HepG2 (cell line): ENCODE measurements around the gene PALM. TPM values are rescaled to one million over a fixed set of nuclear protein-coding genes. Genes with fewer than 3 reads are reported as not detected.

ENCODE experiments used
- CTCF ChIP-seq: sonication (generic); formaldehyde crosslinking; IDR thresholded peaks from 2 replicates; pipeline ENCODE4 v1.5.0; 2020; ENCODE audit warnings: mild to moderate bottlenecking, missing genetic modification reagents, moderate library complexity
- EEA1 ChIP-seq: sonication (generic); formaldehyde crosslinking; IDR thresholded peaks from 2 replicates; pipeline ENCODE4 v1.5.1; 2020; ENCODE audit warnings: mild to moderate bottlenecking, missing genetic modification reagents, borderline replicate concordance
- IKZF5 ChIP-seq: IDR thresholded peaks from 2 replicates; pipeline ENCODE4 v1.6.1; 2018; ENCODE audit warnings: missing genetic modification reagents, mild to moderate bottlenecking, missing compliant biosample characterization
- MATR3 ChIP-seq: sonication (generic); formaldehyde crosslinking; IDR thresholded peaks from 2 replicates; pipeline ENCODE4 v1.4.0; 2020; ENCODE audit warnings: missing genetic modification reagents
- NR2F2 ChIP-seq: IDR thresholded peaks from 2 replicates; pipeline ENCODE4 v1.6.1; 2012; ENCODE audit warnings: low read depth, inconsistent platforms, borderline replicate concordance
- PAWR ChIP-seq: sonication (generic); formaldehyde crosslinking; IDR thresholded peaks from 2 replicates; pipeline ENCODE4 v1.4.0; 2020; ENCODE audit warnings: missing genetic modification reagents, mild to moderate bottlenecking, borderline replicate concordance
- PHF8 ChIP-seq: sonication (generic); formaldehyde crosslinking; IDR thresholded peaks from 2 replicates; pipeline ENCODE4 v1.5.0; 2020; ENCODE audit warnings: missing genetic modification reagents
- PITX1 ChIP-seq: sonication (generic); formaldehyde crosslinking; IDR thresholded peaks from 2 replicates; pipeline ENCODE4 v1.5.1; 2020; ENCODE audit warnings: mild to moderate bottlenecking, missing genetic modification reagents
- RNF2 ChIP-seq: fragments of 450-650 bp; conservative IDR thresholded peaks from 2 replicates; pipeline ENCODE4 v1.6.1; 2016; ENCODE audit warnings: low read depth
- TOE1 ChIP-seq: sonication (generic); formaldehyde crosslinking; IDR thresholded peaks from 2 replicates; pipeline ENCODE4 v1.4.0; 2020; ENCODE audit warnings: mild to moderate bottlenecking, missing genetic modification reagents
- ZBTB20 ChIP-seq: sonication (generic); formaldehyde crosslinking; IDR thresholded peaks from 2 replicates; pipeline ENCODE4 v1.8.1; 2023; ENCODE audit warnings: missing genetic modification reagents, low read depth, mild to moderate bottlenecking, borderline replicate concordance
- ZNF207 ChIP-seq: fragments of 450-650 bp; IDR thresholded peaks from 2 replicates; pipeline ENCODE4 v1.6.1; 2016; ENCODE audit warnings: antibody characterized with exemption, borderline replicate concordance
- ZNF232 ChIP-seq: sonication (generic); formaldehyde crosslinking; IDR thresholded peaks from 2 replicates; pipeline ENCODE4 v1.4.0; 2020; ENCODE audit warnings: missing genetic modification reagents, borderline replicate concordance
- ZNF282 ChIP-seq: fragments of 450-650 bp; IDR thresholded peaks from 2 replicates; pipeline ENCODE4 v1.6.1; 2018; ENCODE audit not compliant: partially characterized antibody
- ZNF33A ChIP-seq: sonication (generic); formaldehyde crosslinking; IDR thresholded peaks from 2 replicates; pipeline ENCODE4 v1.5.1; 2020; ENCODE audit warnings: missing genetic modification reagents, mild to moderate bottlenecking, moderate library complexity, borderline replicate concordance
- ZNF441 ChIP-seq: sonication (generic); formaldehyde crosslinking; IDR thresholded peaks from 2 replicates; pipeline ENCODE4 v1.7.0; 2021; ENCODE audit warnings: missing genetic modification reagents, borderline replicate concordance
- ZNF451 ChIP-seq: sonication (generic); formaldehyde crosslinking; IDR thresholded peaks from 2 replicates; pipeline ENCODE4 v1.5.0; 2020; ENCODE audit warnings: mild to moderate bottlenecking, missing genetic modification reagents
- ZSCAN20 ChIP-seq: sonication (generic); formaldehyde crosslinking; IDR thresholded peaks from 2 replicates; pipeline ENCODE4 v1.4.0; 2020; ENCODE audit warnings: missing genetic modification reagents, mild to moderate bottlenecking, borderline replicate concordance
- ZSCAN29 ChIP-seq: sonication (generic); formaldehyde crosslinking; conservative IDR thresholded peaks from 2 replicates; pipeline ENCODE4 v1.4.0; 2020; ENCODE audit warnings: mild to moderate bottlenecking, missing genetic modification reagents
- polyA plus RNA-seq, 8 experiments: library from polyadenylated mRNA; depleted of rRNA in 3 of 8; stranded (reverse) in 7 of 8; unstranded in 1 of 8; fragments of >200 nt; fragmentation: Illumina TruSeq in 4 of 8; extraction: Trizol in 4 of 8; gene quantifications; 2 replicates each; pipeline versions ENCODE4 v1.2.1 to v1.2.3, GENCODE V29; 2011 to 2016; ENCODE audit warnings: low read depth in 4 of 8, missing spikeins in 1 of 8, mixed read lengths in 1 of 8; ENCODE audit not compliant: insufficient read depth in 1 of 8
- total RNA-seq, 5 experiments: library from RNA; depleted of rRNA; stranded (reverse); fragments of >200 nt; fragmentation: Illumina TruSeq; extraction: Trizol; gene quantifications; 2 replicates each; pipeline ENCODE4 v1.2.3, GENCODE V29; 2016; ENCODE audit warnings: low read depth in 1 of 5
- TF ChIP-seq, protein P1 (sequence below): sonication (generic); formaldehyde crosslinking; IDR thresholded peaks from 2 replicates; pipeline ENCODE4 v1.4.0; 2020; ENCODE audit warnings: low read depth, missing genetic modification reagents
- TF ChIP-seq, protein P2 (sequence below): sonication (generic); formaldehyde crosslinking; IDR thresholded peaks from 2 replicates; pipeline ENCODE4; 2020; ENCODE audit warnings: missing genetic modification reagents, mild to moderate bottlenecking, borderline replicate concordance

Gene PALM
- total and polyA plus RNA-seq, 2 of the 13 experiments (the other 11 are each of a cell fraction or from before 2014, with no cell fraction given): 4.0 to 9.7 TPM

DNA sequence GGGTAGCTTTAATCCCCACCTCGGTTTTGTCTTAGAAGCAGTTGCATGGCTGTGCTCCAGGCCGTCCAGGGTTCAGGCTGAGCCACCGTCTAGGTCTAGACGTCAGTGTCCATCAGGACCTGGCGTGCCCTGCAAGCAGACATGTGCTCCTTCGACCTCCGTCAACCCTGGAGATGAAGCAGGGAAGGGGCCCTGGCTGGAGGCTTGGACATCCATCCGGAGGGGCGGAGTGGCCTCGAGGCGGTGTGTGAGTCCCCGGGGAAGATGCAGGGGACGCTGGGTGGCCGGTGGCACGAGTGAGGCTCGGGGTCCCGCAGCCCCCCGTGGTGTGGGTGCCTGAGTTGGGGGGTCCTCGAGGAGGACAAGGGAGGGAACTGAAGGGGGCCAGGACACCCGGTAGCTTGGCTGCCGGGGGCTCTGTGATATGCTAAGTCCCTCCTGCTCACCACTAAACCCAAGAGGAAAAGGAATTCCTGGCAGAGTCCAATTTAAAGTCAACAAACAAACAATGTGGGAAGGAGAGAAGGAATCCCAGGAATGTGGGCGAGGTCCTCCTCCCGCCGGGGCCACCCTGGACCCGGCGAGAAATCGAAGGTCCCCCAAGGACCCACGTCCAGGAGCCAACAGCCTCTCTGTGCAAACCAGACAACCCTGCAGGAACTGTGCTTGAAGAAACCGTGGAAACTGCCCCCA, 73.6 kb downstream of the PALM start (continued):
- no peak; the same call in 1 of the 2 replicates for TF ChIP-seq IKZF5
- no peak for TF ChIP-seq ZNF33A (CRISPR knock-in tag)
- no peak for TF ChIP-seq PITX1 (CRISPR knock-in tag)
- TF ChIP-seq ZNF451 (CRISPR knock-in tag): no peak
- no peak for TF ChIP-seq ZNF282
- TF ChIP-seq ZSCAN20 (CRISPR knock-in tag): no peak
- TF ChIP-seq EEA1 (CRISPR knock-in tag): no peak
- TF ChIP-seq, protein P1, sequence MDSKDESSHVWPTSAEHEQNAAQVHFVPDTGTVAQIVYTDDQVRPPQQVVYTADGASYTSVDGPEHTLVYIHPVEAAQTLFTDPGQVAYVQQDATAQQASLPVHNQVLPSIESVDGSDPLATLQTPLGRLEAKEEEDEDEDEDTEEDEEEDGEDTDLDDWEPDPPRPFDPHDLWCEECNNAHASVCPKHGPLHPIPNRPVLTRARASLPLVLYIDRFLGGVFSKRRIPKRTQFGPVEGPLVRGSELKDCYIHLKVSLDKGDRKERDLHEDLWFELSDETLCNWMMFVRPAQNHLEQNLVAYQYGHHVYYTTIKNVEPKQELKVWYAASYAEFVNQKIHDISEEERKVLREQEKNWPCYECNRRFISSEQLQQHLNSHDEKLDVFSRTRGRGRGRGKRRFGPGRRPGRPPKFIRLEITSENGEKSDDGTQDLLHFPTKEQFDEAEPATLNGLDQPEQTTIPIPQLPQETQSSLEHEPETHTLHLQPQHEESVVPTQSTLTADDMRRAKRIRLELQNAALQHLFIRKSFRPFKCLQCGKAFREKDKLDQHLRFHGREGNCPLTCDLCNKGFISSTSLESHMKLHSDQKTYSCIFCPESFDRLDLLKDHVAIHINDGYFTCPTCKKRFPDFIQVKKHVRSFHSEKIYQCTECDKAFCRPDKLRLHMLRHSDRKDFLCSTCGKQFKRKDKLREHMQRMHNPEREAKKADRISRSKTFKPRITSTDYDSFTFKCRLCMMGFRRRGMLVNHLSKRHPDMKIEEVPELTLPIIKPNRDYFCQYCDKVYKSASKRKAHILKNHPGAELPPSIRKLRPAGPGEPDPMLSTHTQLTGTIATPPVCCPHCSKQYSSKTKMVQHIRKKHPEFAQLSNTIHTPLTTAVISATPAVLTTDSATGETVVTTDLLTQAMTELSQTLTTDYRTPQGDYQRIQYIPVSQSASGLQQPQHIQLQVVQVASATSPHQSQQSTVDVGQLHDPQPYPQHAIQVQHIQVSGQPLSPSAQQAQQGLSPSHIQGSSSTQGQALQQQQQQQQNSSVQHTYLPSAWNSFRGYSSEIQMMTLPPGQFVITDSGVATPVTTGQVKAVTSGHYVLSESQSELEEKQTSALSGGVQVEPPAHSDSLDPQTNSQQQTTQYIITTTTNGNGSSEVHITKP (CRISPR knock-in tag): peak; percentile 69
- no peak for TF ChIP-seq MATR3
- no peak for TF ChIP-seq NR2F2
- no peak for TF ChIP-seq RNF2
- TF ChIP-seq, protein P2, sequence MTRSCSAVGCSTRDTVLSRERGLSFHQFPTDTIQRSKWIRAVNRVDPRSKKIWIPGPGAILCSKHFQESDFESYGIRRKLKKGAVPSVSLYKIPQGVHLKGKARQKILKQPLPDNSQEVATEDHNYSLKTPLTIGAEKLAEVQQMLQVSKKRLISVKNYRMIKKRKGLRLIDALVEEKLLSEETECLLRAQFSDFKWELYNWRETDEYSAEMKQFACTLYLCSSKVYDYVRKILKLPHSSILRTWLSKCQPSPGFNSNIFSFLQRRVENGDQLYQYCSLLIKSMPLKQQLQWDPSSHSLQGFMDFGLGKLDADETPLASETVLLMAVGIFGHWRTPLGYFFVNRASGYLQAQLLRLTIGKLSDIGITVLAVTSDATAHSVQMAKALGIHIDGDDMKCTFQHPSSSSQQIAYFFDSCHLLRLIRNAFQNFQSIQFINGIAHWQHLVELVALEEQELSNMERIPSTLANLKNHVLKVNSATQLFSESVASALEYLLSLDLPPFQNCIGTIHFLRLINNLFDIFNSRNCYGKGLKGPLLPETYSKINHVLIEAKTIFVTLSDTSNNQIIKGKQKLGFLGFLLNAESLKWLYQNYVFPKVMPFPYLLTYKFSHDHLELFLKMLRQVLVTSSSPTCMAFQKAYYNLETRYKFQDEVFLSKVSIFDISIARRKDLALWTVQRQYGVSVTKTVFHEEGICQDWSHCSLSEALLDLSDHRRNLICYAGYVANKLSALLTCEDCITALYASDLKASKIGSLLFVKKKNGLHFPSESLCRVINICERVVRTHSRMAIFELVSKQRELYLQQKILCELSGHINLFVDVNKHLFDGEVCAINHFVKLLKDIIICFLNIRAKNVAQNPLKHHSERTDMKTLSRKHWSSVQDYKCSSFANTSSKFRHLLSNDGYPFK (CRISPR knock-in tag): peak; percentile 49
- TF ChIP-seq ZNF232 (CRISPR knock-in tag): no peak
- no peak for TF ChIP-seq ZSCAN29
- TF ChIP-seq CTCF (CRISPR knock-in tag): no peak
- 0 out of 2 replicates have a peak, but pooled peaks have one; percentile 21 for TF ChIP-seq ZBTB20
- no peak for TF ChIP-seq ZNF207
- no peak for TF ChIP-seq PAWR (CRISPR knock-in tag)
- no peak for TF ChIP-seq ZNF441 (CRISPR knock-in tag)
- TF ChIP-seq TOE1 (CRISPR knock-in tag): no peak
- no peak; the same call in none of the 2 replicates for TF ChIP-seq PHF8 (CRISPR knock-in tag)
